Mesangial cell (primary cell): ENCODE measurements around the gene MIS18A. TPM values are rescaled to one million over a fixed set of nuclear protein-coding genes. Genes with fewer than 3 reads are reported as not detected.

ENCODE experiments used
- total RNA-seq: library from RNA; depleted of rRNA; stranded (reverse); fragments of >200 nt; gene quantifications from 2 replicates; pipeline ENCODE4 v1.2.3, GENCODE V29; 2015

Gene MIS18A, protein sequence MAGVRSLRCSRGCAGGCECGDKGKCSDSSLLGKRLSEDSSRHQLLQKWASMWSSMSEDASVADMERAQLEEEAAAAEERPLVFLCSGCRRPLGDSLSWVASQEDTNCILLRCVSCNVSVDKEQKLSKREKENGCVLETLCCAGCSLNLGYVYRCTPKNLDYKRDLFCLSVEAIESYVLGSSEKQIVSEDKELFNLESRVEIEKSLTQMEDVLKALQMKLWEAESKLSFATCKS
- 2.7 and 13.0 TPM in 2 replicates for total RNA-seq

DNA sequence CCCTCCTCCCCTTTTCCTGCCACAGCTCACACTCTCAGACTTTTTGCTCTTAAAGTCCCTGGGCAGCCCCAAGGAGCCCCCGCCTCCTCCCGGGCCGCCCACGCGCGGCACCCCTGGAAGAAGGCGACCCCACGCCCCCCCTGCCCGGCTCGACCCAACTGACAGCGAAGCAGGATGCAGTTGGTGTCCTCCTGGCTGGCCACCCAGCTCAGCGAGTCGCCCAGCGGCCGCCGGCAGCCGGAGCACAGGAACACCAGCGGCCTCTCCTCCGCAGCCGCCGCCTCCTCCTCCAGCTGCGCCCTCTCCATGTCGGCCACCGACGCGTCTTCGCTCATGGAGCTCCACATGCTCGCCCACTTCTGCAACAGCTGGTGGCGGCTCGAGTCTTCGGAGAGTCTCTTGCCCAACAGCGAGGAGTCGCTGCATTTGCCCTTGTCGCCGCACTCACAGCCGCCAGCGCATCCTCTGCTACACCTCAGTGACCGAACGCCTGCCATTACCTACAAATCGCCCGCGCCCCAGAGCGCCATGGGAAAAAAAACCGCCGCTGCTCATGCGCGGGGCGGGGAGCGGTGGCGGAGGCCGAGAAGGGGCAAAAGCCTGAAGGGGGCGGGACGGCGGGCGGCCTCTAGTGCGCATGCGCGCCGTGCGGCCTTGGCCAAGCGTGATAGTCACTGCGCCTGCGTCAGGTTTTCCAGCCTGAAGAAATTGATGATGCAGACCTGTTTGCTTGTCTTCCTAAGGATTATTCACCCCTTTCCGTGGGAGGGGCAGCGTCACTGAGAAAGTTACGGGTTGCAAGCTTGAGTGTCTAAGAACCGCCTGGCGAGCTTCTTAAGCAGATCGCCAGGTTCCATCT, at the start of gene MIS18A:
MIS18A (minus strand) TSS at position 532 of the 859 bp plus-strand sequence; CDS start at position 497, 35 bp downstream.

DNA sequence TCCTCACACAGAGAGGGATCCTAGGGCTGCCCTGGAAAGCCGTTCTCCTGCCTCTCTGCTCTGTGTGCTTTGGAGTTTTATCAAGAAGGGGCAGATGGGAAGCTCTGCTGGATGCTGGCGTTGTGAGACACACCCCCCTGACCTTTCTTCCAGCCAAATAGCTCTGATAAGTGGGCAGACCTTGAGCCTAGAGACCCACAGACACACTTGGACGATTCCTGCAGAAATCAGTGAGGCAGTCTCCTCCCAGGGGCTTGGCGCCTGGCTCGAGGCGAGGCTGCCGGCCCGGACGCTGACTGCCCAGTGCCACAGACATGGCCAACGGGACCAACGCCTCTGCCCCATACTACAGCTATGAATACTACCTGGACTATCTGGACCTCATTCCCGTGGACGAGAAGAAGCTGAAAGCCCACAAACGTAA, 19.8 kb upstream of the MIS18A start, which contains the start of gene MRAP:
MRAP (plus strand) TSS at position 198 of the 424 bp plus-strand sequence; CDS start at position 315, 117 bp downstream.

Other genes with a start within 250 kb of the MIS18A start
- not detected in 2 replicates for gene MRAP, start 19.8 kb upstream of the MIS18A start, total RNA-seq
- gene URB1, start 114.0 kb upstream of the MIS18A start, total RNA-seq, result 18.3 and 18.4 TPM in 2 replicates
- gene EVA1C, start 133.7 kb upstream of the MIS18A start, total RNA-seq, result 1.6 and 2.4 TPM in 2 replicates